Ishikawa (cell line): ENCODE measurements around the gene TBC1D16.

Experiments
- CEBPB ChIP-seq: IDR thresholded peaks from 2 replicates; pipeline ENCODE4 v1.6.1; 2012
- CREB1 ChIP-seq: IDR thresholded peaks from 2 replicates; pipeline ENCODE4 v1.6.1; 2012; ENCODE audit warnings: low read depth
- EGR1 ChIP-seq: IDR thresholded peaks from 2 replicates; pipeline ENCODE4 v1.6.1; 2012
- EP300 ChIP-seq: IDR thresholded peaks from 2 replicates; pipeline ENCODE4 v1.6.1; 2012; ENCODE audit warnings: borderline replicate concordance
- FOXM1 ChIP-seq: IDR thresholded peaks from 2 replicates; pipeline ENCODE4 v1.6.1; 2012; ENCODE audit warnings: low read depth, borderline replicate concordance
- NFIC ChIP-seq: IDR thresholded peaks from 2 replicates; pipeline ENCODE4 v1.6.1; 2012
- RAD21 ChIP-seq: IDR thresholded peaks from 2 replicates; pipeline ENCODE4 v1.6.1; 2012; ENCODE audit warnings: low read depth
- TAF1 ChIP-seq: IDR thresholded peaks from 2 replicates; pipeline ENCODE4 v1.6.1; 2012; ENCODE audit warnings: low read depth, mild to moderate bottlenecking
- TCF12 ChIP-seq: IDR thresholded peaks from 2 replicates; pipeline ENCODE4 v1.6.1; 2012; ENCODE audit warnings: low read depth
- TEAD4 ChIP-seq: IDR thresholded peaks from 2 replicates; pipeline ENCODE4 v1.6.1; 2012
- YY1 ChIP-seq: IDR thresholded peaks from 2 replicates; pipeline ENCODE4 v1.6.1; 2012; ENCODE audit warnings: low read depth
- ZBTB7A ChIP-seq: IDR thresholded peaks from 2 replicates; pipeline ENCODE4 v1.6.1; 2012; ENCODE audit warnings: low read depth
- TF ChIP-seq, protein P1 (sequence below): IDR thresholded peaks from 2 replicates; pipeline ENCODE4 v1.6.1; 2012
- TF ChIP-seq, protein P2 (sequence below): IDR thresholded peaks from 2 replicates; pipeline ENCODE4 v1.6.1; 2012; ENCODE audit warnings: low read depth, mild to moderate bottlenecking
- TF ChIP-seq, protein P3 (sequence below): IDR thresholded peaks from 2 replicates; pipeline ENCODE4 v1.6.1; 2012

TBC1D16 gene

DNA sequence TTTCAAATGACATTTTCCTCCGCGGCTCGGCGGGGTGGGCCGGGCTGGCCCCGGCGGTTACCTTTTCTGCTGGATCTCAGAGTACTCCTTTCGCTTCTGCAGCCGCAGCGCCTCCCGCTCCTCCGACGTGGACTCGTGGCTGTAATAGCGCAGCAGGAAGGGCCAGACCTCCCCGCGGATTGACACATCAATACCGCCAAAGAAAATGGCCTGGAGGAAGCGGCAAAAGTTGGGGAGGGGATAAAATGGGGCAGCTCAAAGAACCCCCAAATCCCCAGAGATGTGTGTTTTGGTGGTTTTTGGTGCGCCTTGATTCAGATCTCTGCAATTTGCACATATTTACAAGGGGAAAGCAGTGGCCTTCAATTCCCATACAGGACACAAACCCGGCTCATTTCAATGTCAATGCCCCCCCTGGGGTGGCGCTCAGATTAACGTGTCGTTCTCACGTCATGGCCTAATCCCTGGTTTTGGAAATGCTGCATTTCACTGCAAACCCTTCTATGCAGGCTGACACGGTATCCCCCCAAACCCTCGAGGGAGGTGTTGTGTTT is 85.9 kb downstream of the TBC1D16 start:
- TF ChIP-seq, protein P1, sequence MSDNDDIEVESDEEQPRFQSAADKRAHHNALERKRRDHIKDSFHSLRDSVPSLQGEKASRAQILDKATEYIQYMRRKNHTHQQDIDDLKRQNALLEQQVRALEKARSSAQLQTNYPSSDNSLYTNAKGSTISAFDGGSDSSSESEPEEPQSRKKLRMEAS = no peak
- TF ChIP-seq CEBPB (no peak), TEAD4 (no peak), CREB1 (no peak), FOXM1 (no peak), EP300 (no peak), TAF1 (no peak), TCF12 (no peak), YY1 (no peak), EGR1 (no peak), RAD21 (no peak), NFIC (no peak)
- TF ChIP-seq, protein P2, sequence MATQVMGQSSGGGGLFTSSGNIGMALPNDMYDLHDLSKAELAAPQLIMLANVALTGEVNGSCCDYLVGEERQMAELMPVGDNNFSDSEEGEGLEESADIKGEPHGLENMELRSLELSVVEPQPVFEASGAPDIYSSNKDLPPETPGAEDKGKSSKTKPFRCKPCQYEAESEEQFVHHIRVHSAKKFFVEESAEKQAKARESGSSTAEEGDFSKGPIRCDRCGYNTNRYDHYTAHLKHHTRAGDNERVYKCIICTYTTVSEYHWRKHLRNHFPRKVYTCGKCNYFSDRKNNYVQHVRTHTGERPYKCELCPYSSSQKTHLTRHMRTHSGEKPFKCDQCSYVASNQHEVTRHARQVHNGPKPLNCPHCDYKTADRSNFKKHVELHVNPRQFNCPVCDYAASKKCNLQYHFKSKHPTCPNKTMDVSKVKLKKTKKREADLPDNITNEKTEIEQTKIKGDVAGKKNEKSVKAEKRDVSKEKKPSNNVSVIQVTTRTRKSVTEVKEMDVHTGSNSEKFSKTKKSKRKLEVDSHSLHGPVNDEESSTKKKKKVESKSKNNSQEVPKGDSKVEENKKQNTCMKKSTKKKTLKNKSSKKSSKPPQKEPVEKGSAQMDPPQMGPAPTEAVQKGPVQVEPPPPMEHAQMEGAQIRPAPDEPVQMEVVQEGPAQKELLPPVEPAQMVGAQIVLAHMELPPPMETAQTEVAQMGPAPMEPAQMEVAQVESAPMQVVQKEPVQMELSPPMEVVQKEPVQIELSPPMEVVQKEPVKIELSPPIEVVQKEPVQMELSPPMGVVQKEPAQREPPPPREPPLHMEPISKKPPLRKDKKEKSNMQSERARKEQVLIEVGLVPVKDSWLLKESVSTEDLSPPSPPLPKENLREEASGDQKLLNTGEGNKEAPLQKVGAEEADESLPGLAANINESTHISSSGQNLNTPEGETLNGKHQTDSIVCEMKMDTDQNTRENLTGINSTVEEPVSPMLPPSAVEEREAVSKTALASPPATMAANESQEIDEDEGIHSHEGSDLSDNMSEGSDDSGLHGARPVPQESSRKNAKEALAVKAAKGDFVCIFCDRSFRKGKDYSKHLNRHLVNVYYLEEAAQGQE = no peak
- TF ChIP-seq, protein P3, sequence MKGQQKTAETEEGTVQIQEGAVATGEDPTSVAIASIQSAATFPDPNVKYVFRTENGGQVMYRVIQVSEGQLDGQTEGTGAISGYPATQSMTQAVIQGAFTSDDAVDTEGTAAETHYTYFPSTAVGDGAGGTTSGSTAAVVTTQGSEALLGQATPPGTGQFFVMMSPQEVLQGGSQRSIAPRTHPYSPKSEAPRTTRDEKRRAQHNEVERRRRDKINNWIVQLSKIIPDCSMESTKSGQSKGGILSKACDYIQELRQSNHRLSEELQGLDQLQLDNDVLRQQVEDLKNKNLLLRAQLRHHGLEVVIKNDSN = no peak

- TF ChIP-seq, protein P1 = no peak
- TF ChIP-seq TCF12 (no peak), TAF1 (no peak), YY1 (no peak), CEBPB (no peak), EGR1 (no peak), ZBTB7A (no peak)
- TF ChIP-seq, protein P2 = no peak
- TF ChIP-seq, protein P3 = no peak
Measured at GRCh38 chr17:79948945-79949655, 86.6 kb downstream of the TBC1D16 start.

GRCh38 chr17:79948406-79948944 is 87.2 kb downstream of the TBC1D16 start:
- TF ChIP-seq, protein P3 = no peak

GRCh38 chr17:79947351-79948031 is 88.2 kb downstream of the TBC1D16 start:
- TF ChIP-seq, protein P2 = no peak
- TF ChIP-seq ZBTB7A (no peak), NFIC (no peak), TCF12 (no peak), EP300 (no peak), YY1 (no peak), CEBPB (no peak), RAD21 (no peak), TAF1 (no peak), FOXM1 (no peak), EGR1 (no peak), TEAD4 (no peak), CREB1 (no peak)
- TF ChIP-seq, protein P3 = no peak
- TF ChIP-seq, protein P1 = no peak
